Hematopoietic multipotent progenitor cell treated with erythropoietin and hydrocortisone succinate and interleukin-3 and kit ligand, for 6 days (in vitro differentiated cells): ENCODE measurements around the gene PDHX.

Experiments
- DNase-seq: peaks from one replicate; pipeline ENCODE4 v3.0.0-alpha.2; 2015

The PDHX gene

GRCh38 chr11:34959770-34960169 lies 43.4 kb downstream of the PDHX start:
- no peak for DNase-seq

DNA sequence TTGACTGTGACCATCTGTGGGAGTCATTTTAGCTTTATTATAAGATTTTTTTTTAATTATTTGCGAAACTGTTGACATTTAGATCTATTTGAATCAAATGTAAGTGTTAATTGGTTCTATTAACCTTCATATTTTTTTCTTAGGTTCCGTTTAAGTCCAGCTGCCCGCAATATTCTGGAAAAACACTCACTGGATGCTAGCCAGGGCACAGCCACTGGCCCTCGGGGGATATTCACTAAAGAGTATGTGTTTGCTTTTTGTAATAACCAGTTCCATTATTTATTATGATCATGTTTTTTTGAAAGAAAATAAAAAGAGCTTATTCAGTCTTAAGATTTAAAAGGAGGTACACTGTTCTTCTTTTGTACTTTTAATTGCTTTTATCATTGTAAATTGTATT lies 43.9 kb downstream of the PDHX start:
- DNase-seq: no peak

DNA sequence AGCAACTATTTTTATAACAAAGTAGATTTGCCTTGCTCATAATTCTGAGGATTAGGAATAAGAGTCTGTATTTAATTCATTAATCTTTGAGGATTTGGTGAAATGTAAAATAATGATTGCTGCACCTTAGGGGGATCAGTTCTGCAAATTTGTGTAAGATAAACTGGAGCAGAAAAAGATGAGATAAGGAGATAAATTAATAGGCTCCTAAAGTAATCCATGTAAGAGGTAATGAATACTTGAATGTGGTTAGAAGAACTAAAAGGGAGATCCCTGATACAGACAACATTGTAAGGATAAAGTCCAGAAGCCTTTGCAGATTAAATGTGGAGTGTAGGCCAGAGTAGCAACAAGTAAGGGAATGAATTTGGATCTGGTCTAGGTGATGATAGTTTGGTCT lies 45.6 kb downstream of the PDHX start:
- no peak for DNase-seq

- no peak for DNase-seq
These were observed 46.9 kb downstream of the PDHX start for GRCh38 chr11:34963351-34963750.

- DNase-seq: no peak
These were observed 48.4 kb downstream of the PDHX start for GRCh38 chr11:34964610-34965331.

DNA sequence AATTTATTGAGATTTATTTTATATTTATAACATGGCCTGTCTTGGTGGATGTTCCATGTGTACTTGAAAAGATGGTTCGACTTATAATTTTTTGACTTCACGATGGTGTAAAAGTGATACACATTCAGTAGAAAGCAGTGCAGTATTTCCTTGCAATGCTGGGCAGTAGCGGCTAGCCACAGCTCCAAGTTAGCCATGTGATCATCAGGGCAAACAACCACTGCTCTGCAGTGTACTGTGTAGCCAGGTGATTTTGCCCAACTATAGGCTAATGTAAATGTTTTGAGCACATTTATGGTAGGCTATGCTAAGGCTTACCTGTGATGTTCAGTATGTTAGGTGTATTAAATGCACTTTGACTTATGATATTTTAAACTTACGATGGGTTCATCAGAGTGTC lies 52.4 kb downstream of the PDHX start:
- DNase-seq: no peak

GRCh38 chr11:34970033-34970432 lies 53.6 kb downstream of the PDHX start:
- DNase-seq: no peak

GRCh38 chr11:34970480-34970879 lies 54.1 kb downstream of the PDHX start:
- DNase-seq: no peak

- DNase-seq: no peak
These were observed 55.5 kb downstream of the PDHX start for GRCh38 chr11:34971928-34972327.

DNA sequence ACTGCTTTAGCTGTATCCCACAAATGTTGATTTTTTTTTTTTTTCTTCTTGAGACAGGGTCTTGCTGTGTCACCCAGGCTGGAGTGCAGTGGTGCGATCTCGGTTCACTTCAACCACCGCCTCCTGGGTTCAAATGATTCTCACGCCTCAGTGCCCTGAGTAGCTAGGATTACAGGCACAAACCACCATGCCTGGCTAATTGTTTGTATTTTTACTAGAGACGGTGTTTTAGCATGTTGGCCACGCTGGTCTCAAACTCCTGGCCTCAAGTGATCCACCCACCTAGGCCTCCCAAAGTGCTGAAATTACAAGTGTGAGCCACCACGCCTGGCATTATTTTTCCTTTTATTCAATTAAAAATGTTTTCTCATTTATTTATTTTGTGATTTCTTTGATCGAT lies 55.9 kb downstream of the PDHX start:
- no peak for DNase-seq

GRCh38 chr11:34972892-34973291 lies 56.5 kb downstream of the PDHX start:
- DNase-seq: no peak

GRCh38 chr11:34975482-34975881 lies 59.1 kb downstream of the PDHX start:
- DNase-seq: no peak

- no peak for DNase-seq
These were observed 60.2 kb downstream of the PDHX start for GRCh38 chr11:34976496-34977088.

DNA sequence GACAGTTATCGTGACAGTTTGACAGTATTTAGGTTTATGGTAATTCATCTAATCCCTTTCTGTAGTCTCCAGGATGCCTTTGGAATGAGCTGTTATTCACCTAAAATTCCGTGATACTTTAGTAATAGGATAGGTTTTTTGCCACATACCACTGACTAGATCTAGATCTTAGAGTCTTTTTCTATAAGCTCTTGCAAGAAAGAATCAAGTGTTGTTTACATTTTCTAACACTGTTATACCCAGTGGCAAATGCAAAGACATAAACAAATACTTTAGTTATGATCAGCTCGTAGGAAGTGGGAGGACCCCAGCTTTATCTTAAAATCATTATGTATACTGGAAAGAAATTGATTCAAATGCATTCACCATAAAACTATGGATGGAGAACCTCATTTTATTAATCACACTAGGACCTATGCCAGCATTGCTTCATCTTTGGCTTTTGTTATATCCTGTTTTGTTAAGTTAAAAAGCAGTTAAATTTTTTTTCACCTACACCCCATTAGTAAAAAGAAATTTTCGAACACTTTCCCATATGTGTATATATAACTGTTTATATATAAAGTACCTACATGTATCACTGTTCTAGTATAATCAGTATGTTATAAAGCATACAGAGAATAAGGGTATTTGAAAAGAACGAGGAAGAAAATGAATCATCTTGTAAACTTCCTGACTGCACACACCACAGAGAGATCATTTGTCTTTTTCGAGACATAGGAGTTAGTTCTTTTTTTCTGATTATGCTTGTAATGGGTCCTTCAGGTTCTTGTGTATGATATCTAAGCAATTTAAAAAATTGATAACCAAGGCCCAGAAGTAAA lies 60.9 kb downstream of the PDHX start:
- DNase-seq: no peak

DNA sequence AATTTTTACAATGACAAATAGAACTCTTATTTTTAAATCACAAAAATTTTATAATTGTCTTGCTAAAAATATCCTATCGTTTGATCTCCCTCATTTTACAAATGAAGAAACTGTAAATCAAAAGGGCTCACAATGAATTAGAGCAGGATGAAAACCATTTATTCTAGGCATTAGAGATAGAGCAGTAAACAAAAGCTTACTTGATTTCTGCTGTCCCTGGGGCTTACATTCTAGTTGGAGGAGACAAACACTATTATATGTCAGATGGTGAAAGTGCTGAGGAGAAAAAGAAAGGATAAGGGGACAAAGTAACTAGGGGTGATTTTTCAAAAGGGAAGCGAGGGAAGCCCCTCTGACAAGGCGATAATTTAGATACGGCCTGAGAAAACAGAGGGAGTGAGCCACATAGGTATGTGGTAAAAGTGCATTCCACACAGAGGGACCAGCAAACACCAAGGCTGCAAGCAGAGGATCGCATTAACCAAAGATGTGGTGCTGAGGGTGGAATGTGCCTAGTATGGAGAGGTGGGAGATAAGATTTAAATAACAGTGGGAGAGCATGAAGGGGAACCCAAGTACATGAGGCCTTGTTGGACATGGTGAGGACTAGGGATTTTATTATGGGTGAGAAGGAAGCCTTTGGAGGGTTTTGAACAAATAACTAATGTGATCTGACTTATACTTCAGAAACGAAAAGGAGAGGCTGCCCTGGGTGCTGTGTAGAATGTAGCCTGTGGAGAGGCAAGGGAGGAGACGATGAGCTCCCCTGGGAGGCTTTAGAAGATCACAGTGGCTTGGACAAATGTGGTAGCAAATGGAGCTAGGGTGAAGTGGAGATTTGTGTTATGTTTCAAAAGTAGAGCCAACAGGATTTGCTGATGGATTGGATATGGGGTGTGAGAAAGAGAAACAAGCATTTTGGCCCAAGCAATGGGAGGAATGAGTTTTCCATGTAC lies 62.1 kb downstream of the PDHX start:
- no peak for DNase-seq

DNA sequence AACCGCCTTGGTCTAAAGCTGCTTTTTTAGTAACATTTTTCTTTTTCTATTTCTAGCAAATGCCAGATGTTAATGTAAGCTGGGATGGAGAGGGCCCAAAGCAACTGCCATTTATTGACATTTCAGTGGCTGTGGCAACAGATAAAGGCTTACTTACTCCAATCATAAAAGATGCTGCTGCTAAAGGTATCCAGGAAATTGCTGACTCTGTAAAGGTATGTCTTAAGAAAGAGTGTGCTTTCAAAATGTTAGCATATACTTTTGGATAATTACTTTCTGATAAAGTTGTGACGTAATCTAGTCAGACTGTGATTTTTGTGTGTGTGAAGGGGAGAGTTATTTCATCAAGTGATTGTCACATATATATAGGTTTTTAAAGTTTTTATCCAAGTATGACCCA lies 68.1 kb downstream of the PDHX start:
- no peak for DNase-seq

GRCh38 chr11:34986883-34987520 lies 70.6 kb downstream of the PDHX start:
- no peak for DNase-seq

DNA sequence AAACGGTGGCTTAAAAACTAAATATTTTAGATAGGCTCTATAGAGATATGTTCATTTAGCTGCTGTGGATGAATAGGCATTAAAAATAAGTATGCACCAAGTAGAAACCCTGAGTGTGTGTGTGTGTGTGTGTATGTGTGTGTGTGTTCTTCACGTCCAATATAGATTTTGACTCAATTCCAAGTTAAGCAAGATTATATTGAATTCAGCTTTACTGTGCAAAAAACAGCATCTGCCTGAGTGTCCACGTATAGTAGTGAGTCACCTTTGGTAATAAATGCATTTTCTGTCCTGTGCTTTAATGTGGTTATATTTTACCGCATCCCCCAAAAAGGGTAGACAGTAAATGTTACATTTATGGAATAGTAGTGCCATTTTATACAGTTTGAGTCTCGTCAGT lies 71.2 kb downstream of the PDHX start:
- no peak for DNase-seq

DNA sequence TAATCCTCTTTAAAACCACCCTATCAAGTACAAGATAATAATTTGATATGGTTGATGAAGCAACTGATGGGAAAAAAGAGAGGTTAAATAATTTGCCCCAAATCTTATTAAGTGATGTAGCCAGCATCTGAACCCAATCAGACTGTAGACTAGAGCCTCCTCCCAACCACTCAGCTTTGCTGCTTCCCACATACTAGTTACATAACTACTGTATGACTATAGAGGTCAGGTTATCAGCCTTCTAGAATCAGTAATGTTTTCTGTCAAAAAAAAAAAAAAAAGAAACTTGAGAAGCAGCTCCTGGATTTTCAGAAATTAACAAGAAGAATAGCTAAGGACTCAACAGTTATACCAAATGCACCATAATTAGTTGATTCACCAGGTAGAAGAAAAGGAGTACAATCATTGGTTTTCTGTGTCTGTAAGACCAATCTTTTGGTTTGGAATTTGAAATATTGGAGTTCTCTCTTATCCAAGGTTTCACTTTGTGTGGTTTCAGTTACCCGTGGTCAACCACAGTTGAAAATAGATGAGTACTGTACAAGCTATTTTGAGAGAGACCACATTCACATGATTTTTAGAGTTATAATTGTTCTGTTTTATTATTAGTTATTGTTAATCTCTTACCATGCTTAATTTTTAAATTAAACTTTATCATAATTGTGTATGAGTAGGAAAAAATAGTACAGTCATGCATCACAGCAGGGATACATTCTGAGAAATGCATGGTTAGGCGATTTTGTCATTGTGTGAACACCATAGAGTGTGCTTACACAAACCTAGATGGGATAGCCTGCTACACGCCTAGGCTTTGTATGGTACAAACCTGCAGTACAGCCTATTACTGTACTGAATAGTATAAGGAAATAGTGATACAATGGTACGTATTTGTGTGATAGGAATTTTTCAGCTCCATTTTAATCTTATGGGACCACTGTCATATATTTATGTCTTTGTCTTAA lies 72.2 kb downstream of the PDHX start:
- DNase-seq: peak; percentile 34

DNA sequence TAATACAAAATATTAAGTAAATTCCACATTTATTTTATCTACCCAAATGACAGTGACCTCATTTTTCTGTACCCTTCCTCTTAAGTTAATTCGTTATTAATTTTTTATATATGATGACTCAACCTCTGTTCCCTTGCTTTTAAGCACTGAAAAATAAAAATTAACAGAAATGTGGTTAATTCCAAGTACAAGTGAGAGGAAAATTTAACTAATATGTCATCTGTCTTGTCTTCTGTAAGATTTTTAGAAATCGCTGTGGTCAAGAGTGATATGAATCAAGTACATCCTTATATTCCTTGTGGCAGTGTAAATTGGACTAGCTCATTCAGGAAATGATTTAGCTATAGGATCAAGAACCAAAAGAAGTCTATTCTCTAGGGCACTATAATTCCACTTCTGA lies 74.5 kb downstream of the PDHX start:
- no peak for DNase-seq

- DNase-seq: no peak
These were observed 78.4 kb downstream of the PDHX start for GRCh38 chr11:34994854-34995253.
